Upper lobe of left lung (tissue), 6 donors: ENCODE data around the gene ME2. TPM values are rescaled to one million over a fixed set of nuclear protein-coding genes. Genes with fewer than 3 reads are reported as not detected.
"Not testable (repeated sequence)": the region's sequence is repeated elsewhere in the genome, so short reads cannot be mapped to it uniquely, and the experiment has no call there.

Source experiments
- ATAC-seq, 2 donors: fragments of 200-7000 bp; cut with Tn5 transposase; one replicate each; pipeline ENCODE4 v1.9.1; 2022; ENCODE audit warnings: mild to moderate bottlenecking in 2 of 2, moderate library complexity in 2 of 2; ENCODE audit not compliant: low FRiP score in 2 of 2
- DNase-seq, 2 donors: peaks; one replicate each; pipeline ENCODE4 v3.0.0-alpha.2; 2019 to 2020
- H3K27ac ChIP-seq, 4 donors: fragments of 200-600 bp; sonication (generic); one replicate each; pipeline ENCODE4 v1.5.1; 2016 to 2019
- H3K27me3 ChIP-seq, 4 donors: fragments of 200-600 bp; sonication (generic); one replicate each; pipeline ENCODE4 v1.5.1; 2017 to 2019
- H3K36me3 ChIP-seq, 4 donors: fragments of 200-600 bp; sonication (generic); one replicate each; pipeline ENCODE4 v1.5.1; 2016 to 2019
- H3K4me1 ChIP-seq, 4 donors: fragments of 200-600 bp; sonication (generic); one replicate each; pipeline ENCODE4 v1.5.1; 2018 to 2019
- H3K4me3 ChIP-seq, 4 donors: fragments of 200-600 bp; sonication (generic); one replicate each; pipeline ENCODE4 v1.5.1; 2017 to 2019; ENCODE audit warnings: mild to moderate bottlenecking in 2 of 4, moderate library complexity in 1 of 4
- H3K9me3 ChIP-seq, 4 donors: fragments of 200-600 bp; sonication (generic); one replicate each; pipeline ENCODE4 v1.5.1; 2018 to 2019
- EP300 ChIP-seq, 4 donors: sonication (generic); formaldehyde crosslinking; IDR thresholded peaks; one replicate each; pipeline ENCODE4 v1.5.1; 2017; ENCODE audit warnings: antibody characterized with exemption in 4 of 4, control low read depth in 2 of 4
- POLR2A ChIP-seq, 4 donors: fragments of 450-650 bp; IDR thresholded peaks; one replicate each; pipeline ENCODE4 v1.5.1; 2016 to 2017; ENCODE audit warnings: antibody characterized with exemption in 4 of 4, mild to moderate bottlenecking in 2 of 4
- POLR2AphosphoS5 ChIP-seq, 2 donors: sonication (generic); formaldehyde crosslinking; IDR thresholded peaks; one replicate each; pipeline ENCODE4 v1.5.1; 2017; ENCODE audit warnings: antibody characterized with exemption in 2 of 2
- WGBS, 2 donors: methylation state at CpG; one replicate each; pipeline ENCODE4 v1.1.5; 2017 to 2018; 5-methylcytosine and 5-hydroxymethylcytosine counted together
- total RNA-seq, 6 donors: library from RNA; depleted of rRNA in 4 of 6; stranded (reverse); fragments of >200 nt in 4 of 6; gene quantifications; one replicate each; pipeline versions ENCODE4 v1.1.0 to v1.2.1, GENCODE V29; 2016 to 2021
- TF ChIP-seq, protein P1 (sequence below), 6 experiments: fragments of 450-650 bp in 4 of 6; fragments of 200-600 bp in 2 of 6; sonication (generic) in 2 of 6; IDR thresholded peaks; one replicate each; pipeline ENCODE4 v1.5.1; 2016 to 2019; ENCODE audit warnings: antibody characterized with exemption in 6 of 6
- donor health status: DM: no; HTN: no; CAD: no; lungs with moderate emphysema.
- donor health status: DM: no; HTN: yes; CAD: no; lungs with severe emphysema.

ME2 gene
- total RNA-seq, 6 donors from 2014 or later, result 26.9 to 69.8 (median 36.4) TPM

DNA sequence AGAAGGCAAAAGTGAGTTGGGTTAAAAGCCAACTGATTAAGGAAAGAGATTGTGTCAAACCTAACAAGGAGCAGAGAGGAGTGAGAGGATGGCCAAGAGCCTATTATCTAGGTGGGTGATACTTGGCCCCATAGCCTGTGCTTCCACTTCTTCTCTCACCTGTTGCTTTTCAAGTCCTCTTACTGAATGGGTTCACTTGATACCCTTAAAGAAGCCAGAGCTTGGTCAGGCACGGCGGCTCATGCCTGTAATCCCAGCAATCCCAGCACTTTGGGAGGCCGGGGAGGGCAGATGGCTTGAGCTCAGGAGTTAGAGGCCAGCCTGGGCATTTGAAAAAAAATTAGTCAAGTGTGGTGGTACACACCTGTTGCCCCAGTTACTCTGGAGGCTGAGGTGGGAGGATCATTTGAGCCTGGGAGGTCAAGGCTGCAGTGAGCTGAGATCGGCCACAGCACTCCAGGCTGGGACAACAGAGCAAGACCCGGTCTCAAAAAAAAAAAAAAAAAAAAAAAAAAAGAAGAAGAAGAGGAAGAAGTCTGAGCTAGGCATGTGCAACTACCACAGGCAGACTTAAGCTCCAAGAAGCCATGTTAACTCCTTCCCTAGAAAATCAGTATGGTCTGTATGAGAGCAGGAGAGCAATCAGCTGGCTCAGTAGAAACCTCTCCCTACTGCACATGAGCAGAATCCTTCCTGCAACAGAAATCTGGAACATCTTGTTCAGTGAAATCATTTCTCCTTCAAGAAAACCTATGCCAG lies 28.4 kb upstream of the ME2 start:
- H3K27ac ChIP-seq, result peak overlapping the region in 1 of 4 donors; percentile 49
- H3K4me1 ChIP-seq, result peaks cover 0 to 9% (median 7%) of the 10 kb centered on the region in 4 donors
- WGBS, 2 donors, result 77 to 91% methylated on average over 5 of the region's 5 CpGs
- TF ChIP-seq POLR2AphosphoS5 (IDR thresholded peaks at IDR 0.05) (no peak), EP300 (IDR thresholded peaks at IDR 0.05) (no peak), POLR2A (IDR thresholded peaks at IDR 0.05) (no peak)
- TF ChIP-seq, protein P1, sequence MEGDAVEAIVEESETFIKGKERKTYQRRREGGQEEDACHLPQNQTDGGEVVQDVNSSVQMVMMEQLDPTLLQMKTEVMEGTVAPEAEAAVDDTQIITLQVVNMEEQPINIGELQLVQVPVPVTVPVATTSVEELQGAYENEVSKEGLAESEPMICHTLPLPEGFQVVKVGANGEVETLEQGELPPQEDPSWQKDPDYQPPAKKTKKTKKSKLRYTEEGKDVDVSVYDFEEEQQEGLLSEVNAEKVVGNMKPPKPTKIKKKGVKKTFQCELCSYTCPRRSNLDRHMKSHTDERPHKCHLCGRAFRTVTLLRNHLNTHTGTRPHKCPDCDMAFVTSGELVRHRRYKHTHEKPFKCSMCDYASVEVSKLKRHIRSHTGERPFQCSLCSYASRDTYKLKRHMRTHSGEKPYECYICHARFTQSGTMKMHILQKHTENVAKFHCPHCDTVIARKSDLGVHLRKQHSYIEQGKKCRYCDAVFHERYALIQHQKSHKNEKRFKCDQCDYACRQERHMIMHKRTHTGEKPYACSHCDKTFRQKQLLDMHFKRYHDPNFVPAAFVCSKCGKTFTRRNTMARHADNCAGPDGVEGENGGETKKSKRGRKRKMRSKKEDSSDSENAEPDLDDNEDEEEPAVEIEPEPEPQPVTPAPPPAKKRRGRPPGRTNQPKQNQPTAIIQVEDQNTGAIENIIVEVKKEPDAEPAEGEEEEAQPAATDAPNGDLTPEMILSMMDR (IDR thresholded peaks at IDR 0.05), result no peak
- no peak for ATAC-seq
- H3K4me3 ChIP-seq, result no peak overlapping the region
- DNase-seq, result no peak
- H3K27me3 ChIP-seq, result no peaks in the 10 kb centered on the region
- no peaks in the 10 kb centered on the region for H3K9me3 ChIP-seq
- H3K36me3 ChIP-seq, result no peaks in the 10 kb centered on the region

DNA sequence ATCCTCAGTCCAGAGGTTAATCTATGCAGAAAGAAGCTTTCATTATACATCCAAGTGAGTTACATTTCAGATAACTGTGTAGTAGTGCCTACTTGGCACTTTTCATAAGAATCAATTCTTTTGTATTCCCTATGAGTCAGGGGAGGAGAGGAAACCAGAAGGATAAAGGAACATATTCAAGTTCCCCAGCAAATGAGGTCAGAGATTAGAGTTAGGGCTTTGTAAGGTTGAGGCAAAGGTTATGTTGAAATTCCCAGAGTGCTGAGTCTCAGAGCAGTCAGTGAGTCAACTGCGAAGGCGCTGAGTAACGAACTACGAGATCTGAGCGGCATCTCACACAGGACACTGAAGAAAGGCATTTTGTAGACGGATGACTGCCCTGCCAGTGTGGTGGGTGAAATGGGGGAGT lies 25.1 kb upstream of the ME2 start:
- Histone ChIP-seq H3K36me3 (no peaks in the 10 kb centered on the region), H3K27me3 (no peaks in the 10 kb centered on the region), H3K4me3 (no peak overlapping the region), H3K27ac (peak overlapping the region in 3 of 4 donors; percentile 27 to 78 (median 59)), H3K4me1 (peaks cover 0 to 9% (median 7%) of the 10 kb centered on the region in 4 donors), H3K9me3 (no peaks in the 10 kb centered on the region)
- WGBS, 2 donors, result 74 to 81% methylated on average over 6 of the region's 6 CpGs
- TF ChIP-seq EP300 (IDR thresholded peaks at IDR 0.05) (no peak), POLR2AphosphoS5 (IDR thresholded peaks at IDR 0.05) (peak; percentile 24 to 34), POLR2A (IDR thresholded peaks at IDR 0.05) (peak in 1 of 4 donors; percentile 66)
- TF ChIP-seq, protein P1 (IDR thresholded peaks at IDR 0.05), result no peak
- DNase-seq, result peak in 1 of 2 donors; percentile 56
- ATAC-seq, result peak; percentile 67 to 90

DNA sequence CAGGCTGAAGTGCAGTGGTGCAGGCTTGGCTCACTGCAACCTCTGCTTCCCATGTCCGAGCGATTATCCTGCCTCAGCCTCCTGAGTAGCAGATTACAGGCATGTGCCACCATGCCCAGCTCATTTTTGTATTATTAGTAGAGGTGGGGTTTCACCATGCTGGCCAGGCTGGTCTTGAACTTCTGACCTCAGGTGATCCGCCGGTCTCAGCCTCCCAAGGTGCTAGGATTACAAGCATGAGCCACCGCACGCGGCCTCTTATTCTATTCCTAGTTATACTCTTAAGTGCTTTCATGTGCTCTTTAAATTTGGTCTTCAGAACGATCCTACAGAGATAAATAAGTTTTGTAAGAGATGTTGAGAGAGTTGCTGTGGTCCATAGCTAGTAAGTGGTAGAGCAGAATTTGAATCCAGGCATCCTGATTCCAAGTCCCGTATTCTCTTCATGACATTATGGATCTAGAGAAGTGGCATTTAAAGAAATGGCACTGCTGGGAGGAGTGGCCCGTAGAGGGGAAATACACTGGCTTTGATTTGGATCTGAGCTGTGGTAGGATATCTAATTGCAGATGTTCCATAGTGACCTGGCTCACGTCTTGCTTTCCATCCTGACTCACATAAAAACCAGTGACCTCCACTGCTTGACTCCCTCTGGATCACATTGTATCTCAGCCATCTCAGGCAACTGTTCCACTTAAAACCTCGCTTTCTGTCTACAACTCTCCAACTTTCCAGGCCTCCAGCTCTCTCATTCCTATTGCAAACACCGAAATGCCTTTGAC lies 22.8 kb upstream of the ME2 start:
- Histone ChIP-seq H3K9me3 (no peaks in the 10 kb centered on the region), H3K36me3 (no peaks in the 10 kb centered on the region), H3K4me3 (no peak overlapping the region), H3K4me1 (peaks cover 0 to 9% (median 7%) of the 10 kb centered on the region in 4 donors), H3K27ac (no peak overlapping the region), H3K27me3 (no peaks in the 10 kb centered on the region)
- no peak for TF ChIP-seq POLR2A (IDR thresholded peaks at IDR 0.05)
- DNase-seq (no peak), ATAC-seq (no peak)
- WGBS, 2 donors, result 81 to 90% methylated on average over 13 of the region's 13 CpGs

DNA sequence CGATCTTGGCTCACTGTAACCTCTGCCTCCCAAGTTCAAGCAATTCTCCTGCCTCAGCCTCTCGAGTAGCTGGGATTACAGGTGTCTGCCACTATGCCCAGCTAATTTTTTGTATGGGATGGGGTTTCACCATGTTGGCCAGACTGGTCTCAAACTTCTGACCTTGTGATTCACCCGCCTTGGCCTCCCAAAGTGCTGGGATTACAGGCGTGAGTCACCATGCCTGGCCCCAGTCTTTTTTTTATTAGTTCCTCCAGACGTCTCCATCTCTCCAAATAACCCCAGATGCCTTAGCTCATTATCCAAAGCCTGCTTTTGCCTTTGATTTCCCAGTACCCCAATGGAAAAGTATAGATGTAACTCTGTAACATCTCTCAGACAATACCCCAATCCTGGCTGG lies 21.8 kb upstream of the ME2 start:
- not testable (repeated sequence) for DNase-seq, H3K4me1 ChIP-seq, ATAC-seq, H3K36me3 ChIP-seq, H3K4me3 ChIP-seq, H3K27ac ChIP-seq, H3K27me3 ChIP-seq, H3K9me3 ChIP-seq
- 61 to 73% methylated on average over 5 of the region's 5 CpGs for WGBS, 2 donors

DNA sequence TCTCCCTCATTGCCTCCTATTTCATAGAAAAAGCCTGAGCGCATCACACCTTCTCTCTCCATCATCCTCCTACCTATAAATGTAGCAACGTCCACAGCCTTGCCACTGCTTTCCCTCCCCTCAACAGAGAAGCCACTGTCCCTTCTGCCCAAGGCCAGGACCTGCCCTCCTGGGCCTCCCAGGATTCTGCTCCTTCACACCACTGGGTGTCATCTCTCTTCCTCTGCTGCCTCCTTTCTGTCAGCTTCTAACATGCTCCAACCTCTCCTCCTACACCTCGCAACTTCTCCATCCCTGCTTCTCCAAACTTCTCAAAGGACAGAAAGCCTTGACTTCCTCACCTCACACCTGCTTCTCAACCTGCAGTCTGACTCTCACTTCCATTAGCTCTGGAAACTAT lies 21.2 kb upstream of the ME2 start:
- 86 to 96% methylated on average over 3 of the region's 3 CpGs for WGBS, 2 donors
- H3K9me3 ChIP-seq, result no peaks in the 10 kb centered on the region
- H3K4me3 ChIP-seq, result no peak overlapping the region
- TF ChIP-seq EP300 (IDR thresholded peaks at IDR 0.05) (no peak), POLR2A (IDR thresholded peaks at IDR 0.05) (no peak), POLR2AphosphoS5 (IDR thresholded peaks at IDR 0.05) (no peak)
- TF ChIP-seq, protein P1 (IDR thresholded peaks at IDR 0.05), result no peak
- no peak for ATAC-seq
- peaks cover 0 to 7% (median 6%) of the 10 kb centered on the region in 4 donors for H3K4me1 ChIP-seq
- DNase-seq, result no peak
- no peaks in the 10 kb centered on the region for H3K27me3 ChIP-seq
- H3K36me3 ChIP-seq, result no peaks in the 10 kb centered on the region
- H3K27ac ChIP-seq, result no peak overlapping the region
